Measurements from ENCODE around the gene IRS2.

DNA sequence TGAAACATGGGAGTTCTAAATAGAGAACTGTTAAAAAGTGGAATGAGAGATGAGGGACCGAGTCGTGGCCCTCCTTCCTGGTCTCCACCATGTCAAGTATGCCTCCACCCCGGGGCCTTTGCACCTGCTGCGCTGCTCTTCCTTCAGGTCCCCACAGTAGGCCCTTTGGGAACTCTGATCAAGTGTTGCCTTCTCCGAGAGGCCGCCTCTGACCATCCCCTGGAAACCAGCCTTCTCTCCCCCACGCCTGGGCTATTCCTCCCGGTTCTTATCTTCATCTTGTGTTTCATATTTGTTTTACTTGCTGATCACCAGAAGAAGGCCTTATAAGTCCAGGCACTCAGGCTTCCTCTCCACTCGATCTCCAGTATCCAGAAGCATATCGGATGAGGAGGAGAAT is 40.0 kb downstream of the IRS2 start:
- TF ChIP-seq ZNF274 (IDR thresholded peaks at IDR 0.05; ENCODE audit: low read depth, low read length) (no peak), YY1 (IDR thresholded peaks at IDR 0.05; ENCODE audit: insufficient read depth, insufficient read length) (no peak), SUZ12 (IDR thresholded peaks at IDR 0.05; ENCODE audit: extremely low read depth, insufficient read depth, insufficient read length) (no peak)

Measured in NT2/D1 (cell line).